Sigmoid colon (tissue), 7 donors: ENCODE measurements around the gene CDKAL1. TPM values are rescaled to one million over a fixed set of nuclear protein-coding genes. Genes with fewer than 3 reads are reported as not detected.

ENCODE experiments used
- DNase-seq: peaks from one replicate; pipeline ENCODE4 v3.0.0-alpha.2; 2019
- H3K27ac ChIP-seq, 4 donors: fragments of 200-600 bp; sonication (generic); one replicate each; pipeline ENCODE4 v1.5.1; 2016 to 2019; ENCODE audit warnings: mild to moderate bottlenecking in 1 of 4
- H3K27me3 ChIP-seq, 3 donors: fragments of 200-600 bp; sonication (generic); one replicate each; pipeline ENCODE4 v1.5.1; 2019; ENCODE audit warnings: mild to moderate bottlenecking in 1 of 3
- H3K36me3 ChIP-seq, 4 donors: fragments of 200-600 bp; sonication (generic); one replicate each; pipeline ENCODE4 v1.5.1; 2016 to 2019
- H3K4me1 ChIP-seq, 4 donors: fragments of 200-600 bp; sonication (generic); one replicate each; pipeline ENCODE4 v1.5.1; 2017 to 2019
- H3K4me3 ChIP-seq, 4 donors: fragments of 200-600 bp; sonication (generic); one replicate each; pipeline ENCODE4 v1.5.1; 2017 to 2019; ENCODE audit warnings: mild to moderate bottlenecking in 2 of 4, moderate library complexity in 1 of 4
- H3K9me3 ChIP-seq, 4 donors: fragments of 200-600 bp in 3 of 4; sonication (generic) in 3 of 4; one replicate each; pipeline versions ENCODE4 v1.5.1 to v1.6.1; 2013 to 2019
- CTCF ChIP-seq, 4 experiments: fragments of 450-650 bp in 3 of 4; fragments of 200-600 bp in 1 of 4; IDR thresholded peaks; one replicate each; pipeline ENCODE4 v1.5.1; 2016 to 2019; ENCODE audit warnings: antibody characterized with exemption in 4 of 4, mild to moderate bottlenecking in 3 of 4, moderate library complexity in 2 of 4
- EP300 ChIP-seq, 4 donors: sonication (generic); formaldehyde crosslinking; IDR thresholded peaks; one replicate each; pipeline ENCODE4 v1.6.1; 2017; ENCODE audit warnings: antibody characterized with exemption in 4 of 4
- POLR2A ChIP-seq, 2 donors: fragments of 450-650 bp; IDR thresholded peaks; one replicate each; pipeline ENCODE4 v1.6.1; 2016; ENCODE audit warnings: antibody characterized with exemption in 2 of 2, mild to moderate bottlenecking in 2 of 2, moderate library complexity in 2 of 2
- POLR2AphosphoS5 ChIP-seq, 4 donors: sonication (generic); formaldehyde crosslinking; IDR thresholded peaks; one replicate each; pipeline ENCODE4 v1.6.1; 2017; ENCODE audit warnings: antibody characterized with exemption in 4 of 4
- WGBS, 2 donors: extraction: QIAGEN DNeasy Blood & Tissue Kit; methylation state at CpG; one replicate each; pipeline ENCODE4 v1.1.7; 2013; 5-methylcytosine and 5-hydroxymethylcytosine counted together
- intact Hi-C: fragments of 100-400 bp; cut with DNase I; formaldehyde crosslinking; loops from one replicate; pipeline ENCODE4 v1.15.1; 2023
- polyA plus RNA-seq, 3 donors: library from polyadenylated mRNA; stranded (reverse); fragments of 200-250 nt; gene quantifications; one replicate each; pipeline ENCODE4 v1.2.3, GENCODE V29; 2013
- total RNA-seq, 4 donors: library from RNA; depleted of rRNA; stranded (reverse); fragments of >200 nt; gene quantifications; one replicate each; pipeline ENCODE4 v1.1.0, GENCODE V29; 2016
- donor health status: healthy with polysubstance abuse.
- donor health status: Bipolar disorder and iron deficiency.
- donor health status: healthy.

Gene CDKAL1
- total and polyA plus RNA-seq, 7 donors: 2.8 to 14.7 (median 11.4) TPM

- 75 to 92% methylated on average over 1 of the region's 1 CpG for WGBS, 2 donors
- H3K36me3 ChIP-seq: no peaks in the 10 kb centered on the region
Observed at GRCh38 chr6:20866036-20866435, 331.8 kb downstream of the CDKAL1 start.

GRCh38 chr6:20866935-20867703, 332.9 kb downstream of the CDKAL1 start:
- Histone ChIP-seq H3K36me3 (no peaks in the 10 kb centered on the region), H3K4me3 (no peak overlapping the region), H3K4me1 (no peaks in the 10 kb centered on the region), H3K9me3 (no peaks in the 10 kb centered on the region), H3K27ac (no peak overlapping the region), H3K27me3 (no peaks in the 10 kb centered on the region)
- no peak for DNase-seq
- intact Hi-C loops: no loop called here
- no peak for TF ChIP-seq POLR2A (IDR thresholded peaks at IDR 0.05)
- no peak for TF ChIP-seq CTCF (IDR thresholded peaks at IDR 0.05)
- TF ChIP-seq EP300 (IDR thresholded peaks at IDR 0.05): no peak
- WGBS, 2 donors: 90% methylated on average over 7 of the region's 7 CpGs

More at GRCh38 chr6:20866036-20866435, 331.8 kb downstream of the CDKAL1 start:
- Histone ChIP-seq H3K27ac (no peak overlapping the region), H3K4me3 (no peak overlapping the region), H3K27me3 (no peaks in the 10 kb centered on the region), H3K4me1 (no peaks in the 10 kb centered on the region), H3K9me3 (no peaks in the 10 kb centered on the region)
- TF ChIP-seq POLR2A (IDR thresholded peaks at IDR 0.05): no peak
- no peak for TF ChIP-seq POLR2AphosphoS5 (IDR thresholded peaks at IDR 0.05)
- no peak for TF ChIP-seq EP300 (IDR thresholded peaks at IDR 0.05)
- no peak for TF ChIP-seq CTCF (IDR thresholded peaks at IDR 0.05)
- intact Hi-C loops: no loop called here
- no peak for DNase-seq

- 89 to 90% methylated on average over 9 of the region's 9 CpGs for WGBS, 2 donors
- no peaks in the 10 kb centered on the region for H3K36me3 ChIP-seq
- H3K27me3 ChIP-seq: no peaks in the 10 kb centered on the region
- intact Hi-C loops: no loop called here
- H3K27ac ChIP-seq: no peak overlapping the region
- TF ChIP-seq CTCF (IDR thresholded peaks at IDR 0.05) (no peak), POLR2AphosphoS5 (IDR thresholded peaks at IDR 0.05) (no peak), EP300 (IDR thresholded peaks at IDR 0.05) (no peak), POLR2A (IDR thresholded peaks at IDR 0.05) (no peak)
- no peaks in the 10 kb centered on the region for H3K4me1 ChIP-seq
- H3K9me3 ChIP-seq: no peaks in the 10 kb centered on the region
- DNase-seq: no peak
- no peak overlapping the region for H3K4me3 ChIP-seq
Observed at GRCh38 chr6:20868397-20869096, 334.3 kb downstream of the CDKAL1 start.

- H3K36me3 ChIP-seq: no peaks in the 10 kb centered on the region
- intact Hi-C loops: no loop called here
- no peak overlapping the region for H3K4me3 ChIP-seq
- no peaks in the 10 kb centered on the region for H3K4me1 ChIP-seq
- H3K27ac ChIP-seq: no peak overlapping the region
- WGBS, 2 donors: 96 to 97% methylated on average over 4 of the region's 4 CpGs
- TF ChIP-seq EP300 (IDR thresholded peaks at IDR 0.05) (no peak), POLR2AphosphoS5 (IDR thresholded peaks at IDR 0.05) (no peak), POLR2A (IDR thresholded peaks at IDR 0.05) (no peak), CTCF (IDR thresholded peaks at IDR 0.05) (no peak)
- no peak for DNase-seq
- no peaks in the 10 kb centered on the region for H3K9me3 ChIP-seq
- H3K27me3 ChIP-seq: no peaks in the 10 kb centered on the region
Observed at GRCh38 chr6:20870021-20870420, 335.8 kb downstream of the CDKAL1 start.
